ENCODE results near the gene BAIAP2. TPM values are rescaled to one million over a fixed set of nuclear protein-coding genes. Genes with fewer than 3 reads are reported as not detected.

Gene BAIAP2
- total RNA-seq, 1 experiment from 2014 or later, result 47.7 TPM

DNA sequence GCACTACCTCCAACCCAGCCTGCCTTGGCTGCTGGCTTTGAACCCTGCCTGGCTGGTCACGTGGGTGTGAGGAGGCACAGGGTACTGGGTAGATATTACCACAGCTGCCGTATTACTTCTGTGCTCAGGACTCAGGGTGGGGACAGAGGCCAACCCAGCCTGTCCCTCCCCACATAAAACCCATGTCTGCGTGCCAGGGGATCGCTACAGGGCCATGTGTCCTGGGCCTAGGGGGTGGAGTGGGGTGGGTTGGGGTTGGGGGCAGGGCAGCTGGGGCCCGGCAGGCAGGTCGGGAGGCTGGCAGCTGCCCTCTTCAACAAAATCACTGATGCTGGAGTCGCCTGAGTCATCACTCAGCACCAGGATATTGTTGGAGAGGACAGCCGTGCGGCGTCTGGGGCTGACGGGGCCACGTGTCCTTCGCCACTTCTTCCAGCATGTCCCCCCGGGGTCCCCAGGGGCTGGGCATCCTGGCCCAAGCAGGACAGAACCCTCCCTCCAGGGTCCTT, 90.7 kb downstream of the BAIAP2 start:
- DNase-seq (ENCODE audit: low spot score), result peak; percentile 44

GRCh38 chr17:81126281-81127132, 91.6 kb downstream of the BAIAP2 start:
- no peak for DNase-seq (ENCODE audit: low spot score)

DNA sequence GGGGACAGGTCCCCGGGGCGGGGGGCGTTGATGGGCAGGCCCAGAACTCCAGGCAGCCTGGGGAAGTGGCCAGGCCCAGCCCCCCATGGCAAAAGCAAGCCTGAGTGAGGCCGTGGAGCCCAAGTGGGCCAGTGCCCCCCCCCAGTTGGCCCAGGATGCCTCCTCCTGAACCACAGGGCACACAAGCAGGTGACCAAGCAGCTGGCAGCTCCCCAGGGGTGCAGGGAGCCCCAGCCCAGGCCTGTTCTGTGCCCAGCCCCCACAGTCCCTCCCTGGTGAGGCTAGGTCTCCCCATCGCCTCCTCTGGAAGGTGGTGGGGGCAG, 92.1 kb downstream of the BAIAP2 start:
- no peak for DNase-seq (ENCODE audit: low spot score)

- no peak for DNase-seq (ENCODE audit: low spot score)
These were observed 92.7 kb downstream of the BAIAP2 start for GRCh38 chr17:81127526-81128177.

- no peak for DNase-seq (ENCODE audit: low spot score)
These were observed 93.4 kb downstream of the BAIAP2 start for GRCh38 chr17:81128338-81128737.

- DNase-seq (ENCODE audit: low spot score), result no peak
These were observed 93.8 kb downstream of the BAIAP2 start for GRCh38 chr17:81128774-81129173.

DNA sequence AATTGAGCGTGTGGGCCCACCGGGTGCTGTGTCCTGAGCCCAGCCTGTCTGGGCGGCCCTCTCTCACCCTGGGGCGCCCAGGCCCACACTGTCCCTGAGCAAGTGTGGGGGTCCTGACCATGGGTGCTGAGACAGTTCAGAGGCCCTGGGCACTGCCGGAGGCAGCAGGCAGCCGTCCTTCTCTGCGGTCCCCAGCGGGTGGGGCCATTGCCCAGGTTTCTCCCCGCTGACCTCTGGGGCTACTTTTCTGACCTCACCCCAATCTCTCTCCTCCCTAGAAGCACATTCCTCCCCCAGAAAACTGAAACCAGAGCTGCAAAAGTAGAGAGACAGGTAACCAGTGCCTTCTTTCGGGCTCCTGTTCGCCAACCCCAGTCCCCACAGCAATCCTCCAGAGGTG, 94.3 kb downstream of the BAIAP2 start:
- no peak for DNase-seq (ENCODE audit: low spot score)

GRCh38 chr17:81129711-81130367, 94.9 kb downstream of the BAIAP2 start:
- DNase-seq (ENCODE audit: low spot score), result no peak

- no peak for DNase-seq (ENCODE audit: low spot score)
These were observed 95.7 kb downstream of the BAIAP2 start for GRCh38 chr17:81130385-81131361.

GRCh38 chr17:81131486-81132196, 96.7 kb downstream of the BAIAP2 start:
- no peak for DNase-seq (ENCODE audit: low spot score)

- DNase-seq (ENCODE audit: low spot score), result no peak
These were observed 97.2 kb downstream of the BAIAP2 start for GRCh38 chr17:81132197-81132540.

DNA sequence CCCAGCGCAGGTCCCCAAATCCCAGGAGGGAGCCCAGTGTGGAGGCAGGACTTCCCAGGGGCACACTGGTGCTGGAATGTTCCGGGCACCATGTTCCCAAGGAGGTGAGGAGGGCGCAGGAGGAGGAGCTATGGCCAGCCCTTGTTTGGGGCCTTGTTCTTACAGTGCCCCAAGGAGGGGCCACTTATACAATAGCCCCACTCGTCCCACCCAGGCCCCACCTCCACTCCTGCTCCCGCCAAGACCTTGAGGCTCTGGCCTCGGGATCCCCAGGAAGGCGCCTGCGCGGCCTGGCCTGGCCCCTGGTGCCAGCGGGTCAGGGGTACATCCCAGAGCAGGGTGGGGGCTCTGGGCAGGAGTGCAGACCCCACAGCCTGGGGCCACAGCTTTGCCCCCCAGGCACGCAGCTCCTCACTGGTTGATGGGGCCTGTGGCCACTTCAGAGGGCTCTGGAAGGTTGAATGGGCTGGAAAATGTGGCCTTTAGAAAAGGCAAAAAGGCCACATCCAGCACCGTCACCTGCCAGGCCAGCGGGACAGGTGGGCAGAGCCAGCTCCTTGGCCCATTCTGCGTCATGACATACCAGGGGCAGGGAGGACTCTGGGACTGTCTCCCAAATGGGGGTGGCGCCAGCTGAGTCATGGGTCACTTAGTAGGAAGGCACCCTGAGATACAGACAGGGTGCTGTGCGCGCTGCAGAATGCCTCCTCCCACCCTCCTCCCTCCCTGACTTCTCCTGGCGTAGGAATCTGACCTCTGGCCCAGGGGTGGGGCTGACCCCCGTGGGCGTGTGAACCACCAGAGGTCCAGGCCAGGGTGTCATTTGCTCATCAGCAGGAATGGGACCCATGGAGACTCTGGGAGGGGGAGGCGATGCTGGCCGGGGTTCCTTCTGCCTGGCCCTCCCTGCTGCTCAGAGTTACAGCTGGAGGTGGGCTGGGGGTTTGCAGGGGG, 98.1 kb downstream of the BAIAP2 start:
- DNase-seq (ENCODE audit: low spot score), result no peak

- no peak for DNase-seq (ENCODE audit: low spot score)
These were observed 99.3 kb downstream of the BAIAP2 start for GRCh38 chr17:81134064-81134781.

DNA sequence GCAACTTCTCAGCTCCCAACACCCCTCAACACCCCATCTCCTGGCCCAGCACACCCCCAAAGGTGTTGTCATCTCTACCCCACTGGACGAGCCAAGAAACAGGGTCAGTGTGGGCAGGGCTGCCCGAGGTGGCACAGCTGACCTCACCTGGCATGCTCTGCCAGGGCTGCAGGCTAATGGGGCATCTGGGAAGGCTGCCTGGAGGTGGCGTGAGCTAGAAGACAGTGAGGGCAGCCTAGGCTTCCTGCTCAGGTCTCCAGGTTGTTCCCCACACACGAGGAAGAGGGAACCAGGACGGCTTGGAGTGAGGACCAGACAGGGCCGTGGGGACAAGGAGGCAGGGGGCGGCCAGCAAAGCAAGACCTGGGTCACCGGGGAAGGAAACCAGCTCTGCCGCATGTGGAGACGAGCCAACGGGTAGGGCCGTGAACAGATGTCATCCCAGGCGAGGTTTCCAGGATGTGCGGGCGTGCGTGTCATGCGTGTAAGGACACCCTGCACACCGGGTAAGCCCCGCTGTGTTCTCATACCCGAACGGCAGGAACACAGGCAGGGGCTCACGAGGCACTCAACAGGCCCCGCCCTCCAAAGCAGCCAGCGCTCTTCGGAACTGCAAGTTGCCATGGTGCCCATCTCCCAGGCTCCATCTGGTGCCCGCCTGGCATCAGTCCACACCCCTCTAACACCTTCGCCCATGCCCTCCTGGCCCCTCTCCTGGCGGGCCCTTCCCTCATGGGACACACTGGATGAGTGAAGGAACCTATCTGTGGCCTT, 100.7 kb downstream of the BAIAP2 start:
- DNase-seq (ENCODE audit: low spot score), result no peak

- no peak for DNase-seq (ENCODE audit: low spot score)
These were observed 101.4 kb downstream of the BAIAP2 start for GRCh38 chr17:81136366-81136765.

- no peak for DNase-seq (ENCODE audit: low spot score)
These were observed 102.3 kb downstream of the BAIAP2 start for GRCh38 chr17:81137248-81137647.

- no peak for DNase-seq (ENCODE audit: low spot score)
These were observed 103.1 kb downstream of the BAIAP2 start for GRCh38 chr17:81138083-81138482.

- no peak for DNase-seq (ENCODE audit: low spot score)
These were observed 103.5 kb downstream of the BAIAP2 start for GRCh38 chr17:81138500-81138899.
